Measurements from ENCODE around the gene NELL2.
"Not testable (repeated sequence)": the region's sequence is repeated elsewhere in the genome, so short reads cannot be mapped to it uniquely, and the experiment has no call there.

NELL2 gene

DNA sequence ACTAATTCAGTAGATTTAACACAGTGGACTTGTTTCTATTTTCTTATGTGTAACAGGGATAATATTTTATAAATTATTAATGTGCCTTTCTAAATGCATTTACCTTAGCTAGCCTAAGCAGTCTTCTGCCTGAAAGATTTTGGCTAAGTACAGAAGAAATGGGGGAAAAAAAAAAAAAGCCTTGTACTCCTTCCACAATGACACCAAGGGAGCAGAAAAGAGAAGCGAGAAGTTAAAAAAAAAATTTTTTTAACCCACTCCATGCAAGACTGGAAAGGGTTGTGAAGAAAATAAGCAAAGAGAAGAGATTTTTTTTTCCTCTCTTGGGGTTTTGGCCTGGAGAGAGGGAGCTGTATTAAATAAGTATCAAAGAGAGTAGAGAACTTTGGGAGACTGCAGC is 28.7 kb downstream of the NELL2 start:
- DNase-seq, result no peak

DNA sequence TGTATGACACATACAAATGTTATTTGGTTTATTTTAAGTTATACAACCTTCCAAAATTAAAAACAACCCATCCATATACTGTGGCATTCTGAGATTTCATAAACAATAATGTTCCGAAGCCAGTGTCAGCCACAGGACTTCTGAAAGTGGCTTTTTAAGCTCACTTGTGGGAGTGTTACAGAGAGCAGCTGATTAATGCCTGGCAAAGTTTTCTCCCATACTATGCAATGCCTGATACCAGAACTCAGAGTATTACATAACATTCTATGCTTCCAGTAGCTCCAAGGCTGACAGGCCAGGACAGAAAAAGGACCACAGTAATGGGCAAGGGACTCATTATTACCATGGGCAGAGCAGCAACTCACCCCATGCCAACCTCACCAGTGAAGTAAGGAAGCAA is 29.3 kb downstream of the NELL2 start:
- no peak for DNase-seq

DNA sequence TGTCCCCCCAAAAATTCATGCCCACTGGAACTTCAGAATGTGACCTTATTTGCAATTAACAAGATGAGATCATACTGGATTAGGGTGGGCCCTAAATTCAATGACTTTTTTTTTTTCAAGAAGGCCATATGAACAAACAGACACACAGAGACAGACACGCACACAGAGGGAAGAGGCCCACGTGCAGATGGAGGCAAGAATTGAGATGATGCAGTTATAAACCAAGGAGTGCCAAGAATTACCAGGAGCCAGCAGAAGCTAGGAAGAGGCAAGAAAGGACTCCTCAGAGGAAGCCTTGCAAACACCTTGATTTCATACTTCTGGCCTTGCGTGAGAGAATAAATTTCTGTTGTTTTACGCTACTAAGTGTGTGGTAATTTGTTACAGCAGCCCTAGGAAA is 33.4 kb downstream of the NELL2 start:
- DNase-seq, result no peak

DNA sequence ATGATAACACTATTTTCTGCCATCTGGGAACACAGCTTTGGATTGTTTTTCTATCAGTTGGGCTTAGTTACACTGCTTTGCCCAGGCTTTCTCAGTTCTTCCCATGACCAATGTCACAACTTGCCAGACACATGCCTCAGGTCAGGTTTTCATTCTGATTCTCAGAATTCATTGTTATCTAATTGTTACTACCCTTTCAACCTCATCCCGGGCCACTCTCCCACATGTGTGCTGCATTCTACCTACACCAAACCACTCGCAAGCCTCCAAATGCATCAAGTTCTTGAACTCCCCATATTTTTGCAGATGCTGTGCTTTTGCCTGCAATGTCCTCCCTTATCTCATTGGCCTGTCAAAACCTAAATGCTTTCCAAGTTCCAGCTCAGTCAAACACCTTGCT is 36.3 kb downstream of the NELL2 start:
- DNase-seq, result no peak

DNA sequence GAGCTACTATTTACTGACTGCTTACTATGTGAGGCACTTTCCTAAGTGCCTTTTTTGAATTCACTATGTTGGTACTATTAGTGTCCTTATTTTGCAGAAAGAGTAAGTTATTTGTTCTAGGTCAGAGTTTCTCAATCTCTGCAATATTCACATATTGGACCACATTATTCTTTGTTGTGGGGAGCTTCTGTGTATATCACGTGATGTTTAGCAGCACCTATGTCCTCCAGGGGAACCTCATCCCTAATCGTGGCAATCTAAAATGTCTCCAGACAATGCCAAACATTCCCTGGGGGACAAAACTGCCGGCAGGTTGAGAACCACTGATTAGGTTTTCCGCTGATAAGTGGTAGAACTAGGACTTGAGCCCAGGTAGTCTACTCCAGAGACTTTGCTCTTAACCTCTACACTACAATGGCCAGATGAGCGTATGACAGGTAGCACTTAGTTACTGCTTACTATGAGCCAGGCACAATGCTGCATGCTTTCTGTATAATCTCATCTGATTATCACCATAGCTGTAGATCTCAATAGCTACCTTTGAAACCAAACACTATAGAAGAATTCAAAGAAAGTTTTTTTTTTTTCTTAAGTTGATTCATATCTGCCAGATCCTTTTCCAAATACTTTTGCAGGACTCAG is 38.9 kb downstream of the NELL2 start:
- DNase-seq, result no peak

DNA sequence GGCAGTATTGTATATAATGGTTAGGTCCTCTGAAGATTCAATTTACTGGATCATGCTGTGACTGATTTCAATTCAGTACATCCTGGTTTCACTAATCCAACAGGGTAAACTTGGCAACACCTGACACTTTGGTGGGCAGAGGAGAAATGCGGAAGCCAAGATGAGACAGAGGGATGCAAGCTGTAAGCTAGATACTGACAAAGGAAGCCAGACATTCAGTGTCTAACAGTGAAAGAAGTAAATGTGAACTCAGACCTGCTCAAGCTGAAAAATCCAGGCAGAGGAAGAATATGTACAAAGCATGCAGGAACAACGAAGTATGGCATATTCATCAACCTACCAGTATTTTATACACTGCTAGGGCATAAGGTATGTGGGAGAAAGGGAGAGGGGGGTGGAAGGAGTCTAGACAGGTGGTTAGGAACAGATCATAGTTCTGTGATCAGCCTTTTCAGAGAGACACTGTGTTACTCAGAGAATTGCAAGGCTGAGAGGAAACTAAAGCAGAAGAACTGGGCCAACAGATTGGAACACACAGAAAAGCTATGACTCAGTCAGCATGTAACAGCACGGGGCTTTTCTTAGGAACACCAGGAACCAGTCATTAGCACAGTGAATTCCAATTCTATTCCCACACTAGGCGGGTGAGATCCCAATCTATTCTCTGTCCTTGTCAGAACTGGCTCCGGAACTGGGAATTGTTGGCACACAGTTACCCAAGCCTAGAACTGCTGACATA is 40.3 kb downstream of the NELL2 start:
- DNase-seq, result no peak

DNA sequence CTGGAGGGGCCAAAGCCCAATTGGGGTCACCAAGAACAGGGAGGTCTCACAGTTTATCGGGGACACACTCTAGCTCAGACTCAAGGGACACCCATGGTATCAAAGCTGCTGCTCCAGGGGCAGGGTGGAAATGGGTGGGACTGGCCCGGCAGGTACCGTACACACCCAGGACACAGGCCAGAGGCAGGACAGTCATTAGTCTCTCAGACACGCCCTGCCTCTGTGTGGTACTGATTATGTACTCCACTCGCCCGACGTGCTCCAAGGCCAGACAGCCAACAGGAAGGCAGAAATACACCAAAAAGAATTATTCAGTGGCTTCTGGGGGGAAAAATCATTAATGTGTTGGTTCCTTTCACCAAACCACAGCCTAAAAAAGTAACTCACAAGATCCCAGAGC is 41.1 kb downstream of the NELL2 start:
- DNase-seq, result not testable (repeated sequence)

DNA sequence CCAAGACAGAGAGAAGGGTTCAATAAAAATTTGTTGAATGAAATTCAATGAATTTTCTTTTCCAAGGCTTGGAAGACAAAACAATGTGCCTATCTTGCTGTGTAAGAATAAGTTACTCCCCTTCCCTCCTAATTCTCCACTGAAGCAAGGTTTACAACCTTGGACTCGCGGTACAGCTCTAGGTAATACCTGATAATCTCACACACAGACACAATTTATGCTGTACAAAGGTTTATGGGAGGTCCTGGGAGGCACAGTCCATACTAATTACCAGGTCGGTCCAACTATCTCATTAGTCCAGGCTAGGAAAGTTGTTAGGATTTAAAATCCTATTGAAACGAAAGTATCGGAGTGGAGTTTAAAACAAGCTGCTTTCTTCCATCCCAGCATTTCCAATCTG is 42.6 kb downstream of the NELL2 start:
- DNase-seq, result no peak

DNA sequence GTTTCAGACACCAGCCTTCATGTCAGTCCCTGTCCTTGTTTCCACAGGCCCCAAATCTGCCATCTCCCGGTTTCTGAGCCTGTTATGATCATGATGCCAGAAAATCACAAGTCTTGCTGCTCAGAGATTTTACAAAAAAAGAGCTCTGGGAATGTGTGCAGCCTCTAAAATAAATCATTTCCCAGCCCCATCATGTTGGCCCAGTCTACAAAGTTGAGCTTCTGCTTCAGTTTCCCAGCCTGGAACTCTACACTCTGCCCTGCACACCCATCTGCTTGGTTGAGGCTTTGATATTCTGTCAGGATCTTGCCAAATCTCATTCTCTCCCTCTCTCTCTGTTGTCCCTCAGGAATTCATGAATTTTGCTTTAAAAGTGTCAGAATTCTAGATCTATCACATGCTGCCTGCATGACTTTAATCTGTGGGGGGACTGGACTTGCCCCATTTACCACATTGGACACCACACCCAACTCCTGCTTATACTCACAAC is 45.5 kb downstream of the NELL2 start:
- no peak for DNase-seq

DNA sequence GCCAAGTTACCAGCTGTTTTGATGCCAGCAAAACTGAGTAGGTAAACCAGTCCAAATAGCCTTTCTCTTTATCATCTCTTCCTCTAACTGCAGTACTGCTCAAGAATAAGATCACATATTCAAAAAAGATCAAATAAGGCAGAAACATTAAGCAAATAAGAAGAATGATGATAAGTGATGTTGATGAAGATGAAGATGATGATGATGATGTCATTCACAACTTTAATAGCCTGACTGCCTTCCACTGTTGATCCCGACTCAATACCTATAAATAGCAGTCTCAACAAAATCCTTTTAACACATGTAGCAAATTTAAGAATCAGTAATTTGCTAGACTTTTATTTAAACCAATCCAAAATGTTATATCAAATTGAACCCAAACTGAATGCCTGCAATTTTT is 47.1 kb downstream of the NELL2 start:
- DNase-seq, result no peak

DNA sequence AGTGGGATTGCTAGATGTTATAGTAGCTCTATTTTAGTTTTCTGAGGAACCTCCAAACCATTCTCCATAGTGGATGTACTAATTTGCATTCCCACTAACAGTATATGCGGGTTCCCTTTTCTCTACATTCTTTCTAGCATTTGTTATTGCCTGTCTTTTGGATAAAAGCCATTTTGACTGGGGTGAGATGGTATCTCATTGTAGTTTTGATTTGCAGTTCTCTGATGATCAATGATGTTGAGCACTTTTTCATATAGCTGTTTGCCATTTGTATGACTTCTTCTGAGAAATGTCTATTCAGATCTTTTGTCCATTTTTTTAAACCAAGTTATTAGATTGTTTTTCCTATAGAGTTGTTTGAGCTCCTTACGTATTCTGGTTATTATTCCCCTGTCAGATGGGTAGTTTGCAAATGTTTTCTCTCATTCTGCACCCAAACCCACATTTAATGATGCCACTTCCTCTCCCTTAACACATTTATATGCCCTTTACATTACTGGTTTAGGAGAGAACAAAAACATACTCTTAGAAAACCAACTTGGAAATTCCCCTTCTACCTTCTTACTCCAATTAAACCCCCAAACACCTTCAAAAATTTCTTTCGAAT is 48.2 kb downstream of the NELL2 start:
- DNase-seq, result no peak

DNA sequence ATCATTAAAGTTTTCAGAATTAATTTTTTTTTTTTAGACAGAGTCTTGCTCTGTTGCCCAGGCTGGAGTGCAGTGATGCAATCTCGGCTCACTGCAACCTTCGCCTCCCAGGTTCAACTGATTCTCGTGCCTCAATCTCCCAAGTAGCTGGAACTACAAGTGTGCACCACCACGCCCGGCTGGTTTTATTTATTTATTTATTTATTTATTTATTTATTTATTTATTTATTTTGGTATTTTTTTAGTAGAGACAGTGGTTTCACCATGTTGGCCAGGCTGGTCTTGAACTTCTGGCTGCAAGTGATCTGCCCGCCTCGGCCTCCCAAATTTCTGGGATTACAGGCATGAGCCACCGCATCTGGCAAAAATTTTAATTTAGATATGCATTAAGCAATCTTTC is 54.4 kb downstream of the NELL2 start:
- DNase-seq, result not testable (repeated sequence)

DNA sequence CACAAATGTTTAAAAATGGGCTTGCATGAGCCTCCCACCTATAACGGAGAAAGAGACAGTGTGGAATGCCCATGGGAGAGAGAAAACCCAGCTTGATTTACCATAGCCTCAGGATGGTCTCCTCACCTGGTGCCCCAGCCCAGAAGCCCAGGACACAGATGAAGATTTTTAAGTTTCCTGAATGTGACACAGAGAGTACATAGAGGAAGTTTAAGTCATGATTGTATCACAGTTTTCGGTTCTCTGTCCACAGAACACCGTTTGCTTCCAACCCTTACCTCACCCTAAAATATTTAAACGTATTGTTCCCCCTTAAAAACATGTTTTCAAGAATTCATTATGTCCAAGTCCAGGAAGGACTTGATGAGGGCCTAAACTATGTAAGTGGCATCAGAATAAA is 56.2 kb downstream of the NELL2 start:
- no peak for DNase-seq

DNA sequence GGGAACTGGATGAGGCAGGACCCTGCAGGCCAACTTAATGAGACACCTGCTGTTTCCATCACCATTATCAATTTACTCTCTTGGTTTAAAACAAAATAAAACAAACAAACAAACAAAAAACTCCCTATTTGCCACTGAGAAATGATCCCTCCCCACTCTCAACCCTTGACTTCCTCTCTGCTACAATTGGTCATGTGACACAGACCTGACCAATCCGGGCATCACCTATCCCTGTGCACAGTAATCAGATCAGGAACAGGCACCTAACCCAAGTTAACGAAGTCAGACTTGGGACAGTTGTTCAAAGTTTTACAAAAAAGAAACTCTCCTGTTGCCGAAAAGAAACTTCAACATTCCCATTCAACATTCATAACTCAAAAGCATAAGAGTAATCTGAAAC is 58.4 kb downstream of the NELL2 start:
- DNase-seq, result no peak

DNA sequence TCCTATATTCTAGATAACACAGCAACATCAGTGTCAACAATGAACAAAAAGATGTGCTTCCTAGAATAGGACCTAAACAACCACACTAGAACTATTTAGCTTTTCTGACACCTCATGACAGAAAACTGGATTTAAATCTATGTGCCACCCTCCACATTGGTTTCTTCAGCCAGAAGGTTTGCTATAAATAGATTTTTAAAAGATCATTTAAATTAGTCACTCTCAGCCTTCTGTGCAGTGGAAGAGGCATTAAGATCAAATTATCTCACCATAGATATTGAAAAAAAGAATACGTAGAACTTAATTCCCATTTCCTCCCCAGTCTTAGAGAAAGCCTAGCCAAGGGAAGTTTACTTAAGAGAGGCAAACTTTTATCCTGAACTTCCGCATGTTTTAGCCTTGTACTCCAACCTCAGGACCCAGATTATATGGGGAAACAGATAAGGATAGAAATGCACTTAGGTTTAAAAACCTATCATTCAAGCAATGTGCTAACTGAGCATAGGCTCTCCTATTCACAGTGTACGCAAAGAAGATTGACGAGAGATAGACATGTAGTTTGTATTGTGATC is 59.6 kb downstream of the NELL2 start:
- no peak for DNase-seq

DNA sequence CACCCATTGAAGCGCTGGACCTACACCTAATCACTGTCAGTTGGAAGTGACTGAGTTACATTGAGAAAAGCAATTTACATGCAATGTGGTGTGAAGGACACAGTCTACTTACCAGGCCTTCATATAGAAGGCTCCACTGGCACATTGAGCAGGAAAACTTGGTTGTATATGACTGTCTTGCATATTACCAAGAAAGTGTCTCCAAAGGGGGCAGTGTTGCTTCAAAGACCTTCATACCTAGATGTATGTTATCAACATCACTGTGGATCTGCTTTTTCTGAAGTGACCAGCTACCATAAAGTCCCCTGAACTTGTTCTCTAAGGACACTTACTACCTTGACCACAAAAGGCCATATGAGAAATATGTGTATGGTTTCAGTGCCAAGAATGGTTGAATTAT is 64.1 kb downstream of the NELL2 start:
- no peak for DNase-seq

DNA sequence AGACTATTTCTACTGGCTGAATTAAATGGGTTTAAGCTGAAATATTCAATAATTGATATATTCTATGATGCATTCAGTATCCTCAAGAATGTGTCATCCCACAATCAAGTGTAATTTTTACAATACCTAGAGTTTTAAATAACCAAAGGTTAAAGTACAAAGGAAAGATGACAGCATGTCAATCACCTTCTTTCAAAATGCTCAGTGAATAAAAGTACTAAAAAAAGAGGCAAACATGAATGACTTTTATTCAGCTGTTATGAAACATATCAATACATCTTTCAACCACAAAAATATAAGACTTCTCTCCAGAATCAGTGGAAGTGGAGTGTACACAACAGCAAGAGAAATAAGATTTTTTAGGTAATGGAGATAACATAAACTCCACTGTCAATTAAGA is 72.0 kb downstream of the NELL2 start:
- DNase-seq, result no peak

DNA sequence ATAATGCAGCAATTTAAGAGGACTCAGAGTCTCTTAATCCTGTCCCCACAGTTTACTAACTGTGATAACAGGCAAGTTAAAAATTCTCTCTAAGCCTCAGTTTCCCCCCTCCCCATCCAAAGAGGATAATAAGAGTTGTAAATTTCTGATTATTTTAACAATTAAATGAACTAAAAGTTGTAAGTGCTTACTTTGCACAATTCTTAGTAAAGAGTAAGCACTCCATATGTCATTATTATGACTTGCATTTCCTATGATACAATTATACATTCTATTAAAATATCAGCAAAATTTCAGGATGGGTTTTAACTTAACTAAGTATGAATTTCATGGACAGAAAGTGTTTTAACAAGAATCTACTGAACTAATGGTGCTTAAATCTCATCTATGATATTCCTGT is 80.1 kb downstream of the NELL2 start:
- no peak for DNase-seq

DNA sequence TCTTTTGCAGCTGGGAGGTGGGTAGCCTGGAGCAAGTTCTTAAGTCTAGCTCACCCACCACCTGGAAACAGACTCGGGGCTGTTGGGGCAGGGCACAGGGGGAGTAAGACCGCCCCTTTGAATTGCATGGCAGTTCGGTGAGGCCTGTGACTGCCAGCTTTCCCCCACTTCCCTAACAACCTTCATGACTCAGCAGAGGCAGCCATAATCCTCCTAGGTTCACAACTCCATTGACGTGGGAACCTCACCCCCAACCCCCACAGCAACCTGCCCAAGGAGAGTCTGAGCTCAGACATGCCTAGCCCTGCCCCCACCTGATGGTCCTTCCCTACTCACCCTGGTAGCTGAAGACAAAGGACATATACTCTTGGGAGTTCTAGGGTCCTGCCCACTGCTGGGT is 87.4 kb downstream of the NELL2 start:
- DNase-seq, result no peak

DNA sequence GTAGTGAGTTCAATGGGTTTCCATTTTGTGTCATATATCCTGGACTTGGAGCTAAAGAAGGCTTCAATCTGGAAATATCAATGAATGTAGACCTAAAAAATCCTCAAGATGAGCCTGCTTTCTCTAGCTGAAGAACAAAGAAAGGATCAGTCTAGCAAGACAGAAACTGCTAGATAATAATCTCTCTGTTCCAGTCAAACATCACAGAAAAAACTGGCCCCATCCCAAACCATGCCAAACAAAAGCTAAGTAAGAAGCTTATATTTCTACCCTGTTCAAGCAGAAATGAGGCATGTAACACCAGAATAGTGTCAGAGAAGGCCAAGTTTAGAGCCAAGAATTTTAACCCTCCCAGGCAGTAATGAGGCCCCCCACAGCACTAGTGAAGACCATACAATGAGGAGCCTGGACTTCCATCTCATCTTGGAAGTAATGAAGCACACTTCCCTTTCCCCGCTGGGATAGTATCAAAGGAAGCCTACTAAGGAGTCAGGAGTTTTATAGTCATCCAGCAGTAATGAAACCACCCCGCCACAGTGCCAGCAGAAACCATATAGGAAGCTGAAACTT is 95.8 kb downstream of the NELL2 start:
- no peak for DNase-seq

DNA sequence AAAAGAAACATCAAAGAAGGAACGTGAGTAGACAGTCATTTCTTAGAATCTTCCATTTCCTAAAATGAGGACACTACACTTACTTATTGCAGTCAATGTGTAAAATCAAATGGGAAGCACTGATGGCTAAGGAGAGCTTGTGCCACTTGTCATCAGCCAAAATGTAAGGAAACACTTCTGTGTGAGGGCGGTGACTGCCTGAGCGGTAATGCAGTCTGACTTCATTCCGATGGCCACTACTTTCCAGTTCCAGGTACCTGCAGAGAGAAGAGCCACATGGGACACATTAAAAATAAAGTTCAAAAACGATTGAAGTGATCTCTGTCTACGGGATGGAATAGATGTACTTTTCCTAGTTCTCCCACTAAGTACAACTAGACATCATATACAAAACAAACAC is 96.3 kb downstream of the NELL2 start:
- DNase-seq, result no peak

DNA sequence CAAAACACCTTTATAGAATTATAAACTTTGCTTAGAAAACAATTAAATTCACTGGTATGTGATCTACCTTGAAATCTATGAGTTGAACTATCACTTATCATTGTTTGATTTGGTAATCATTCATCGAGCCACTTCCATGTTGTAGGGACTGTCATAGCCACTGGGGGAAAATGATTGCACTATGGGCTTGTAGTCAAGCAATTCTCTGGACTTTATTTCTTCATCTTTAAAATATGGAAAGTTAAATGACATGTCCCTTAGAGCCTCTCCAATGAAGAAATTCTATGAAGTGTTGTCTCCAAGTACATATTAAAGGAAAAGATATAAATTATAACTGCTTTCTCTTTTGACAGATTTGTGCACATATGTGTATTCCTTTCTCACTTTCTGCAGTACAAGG is 97.3 kb downstream of the NELL2 start:
- no peak for DNase-seq

DNA sequence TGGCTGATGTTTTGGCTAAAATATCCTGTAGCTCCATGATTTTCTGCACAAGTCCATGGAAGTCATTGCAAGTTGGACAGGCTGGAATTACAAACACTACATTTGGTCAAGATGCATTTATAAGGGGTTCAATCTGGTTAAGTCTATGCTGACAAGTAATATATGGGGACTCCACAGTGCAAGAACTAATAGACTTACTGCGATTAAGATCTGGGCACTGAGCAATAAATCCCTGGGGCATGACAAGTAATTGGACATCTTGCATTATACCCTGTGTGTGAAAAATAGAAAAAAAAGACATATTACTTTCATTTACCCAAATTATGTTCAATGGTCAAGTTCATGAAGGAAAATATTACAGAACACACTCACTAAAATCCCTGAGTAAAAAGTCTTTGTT is 99.1 kb downstream of the NELL2 start:
- DNase-seq, result no peak

DNA sequence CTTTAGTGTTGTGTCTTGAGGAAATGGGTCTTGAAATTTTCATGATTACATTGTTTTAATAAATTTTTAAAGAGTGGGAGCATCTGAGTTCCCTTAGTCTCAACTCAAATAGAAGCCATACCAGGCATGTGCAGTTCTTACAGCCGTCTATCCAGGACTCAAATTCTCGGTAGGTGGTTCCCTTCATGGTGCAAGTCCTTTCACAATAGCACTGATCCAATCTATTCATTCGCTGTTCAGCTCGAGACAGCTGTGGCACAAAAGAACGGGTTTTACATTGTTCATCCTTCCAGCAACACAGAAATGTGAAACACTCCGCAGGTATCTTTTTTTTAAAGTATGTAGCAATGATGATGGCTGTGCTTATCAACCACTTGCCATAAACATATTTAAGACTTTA is 100.2 kb downstream of the NELL2 start:
- DNase-seq, result no peak

Data from NCI-H2227 treated with DMSO at 0.1 percent for 48 hours (cell line).